ENCODE data around the gene DARS1. TPM values are rescaled to one million over a fixed set of nuclear protein-coding genes. Genes with fewer than 3 reads are reported as not detected.

The DARS1 gene
- total and polyA plus RNA-seq, 2 of the 13 experiments (the other 11 are each of a cell fraction or from before 2014, with no cell fraction given), result 149 to 230 TPM

DNA sequence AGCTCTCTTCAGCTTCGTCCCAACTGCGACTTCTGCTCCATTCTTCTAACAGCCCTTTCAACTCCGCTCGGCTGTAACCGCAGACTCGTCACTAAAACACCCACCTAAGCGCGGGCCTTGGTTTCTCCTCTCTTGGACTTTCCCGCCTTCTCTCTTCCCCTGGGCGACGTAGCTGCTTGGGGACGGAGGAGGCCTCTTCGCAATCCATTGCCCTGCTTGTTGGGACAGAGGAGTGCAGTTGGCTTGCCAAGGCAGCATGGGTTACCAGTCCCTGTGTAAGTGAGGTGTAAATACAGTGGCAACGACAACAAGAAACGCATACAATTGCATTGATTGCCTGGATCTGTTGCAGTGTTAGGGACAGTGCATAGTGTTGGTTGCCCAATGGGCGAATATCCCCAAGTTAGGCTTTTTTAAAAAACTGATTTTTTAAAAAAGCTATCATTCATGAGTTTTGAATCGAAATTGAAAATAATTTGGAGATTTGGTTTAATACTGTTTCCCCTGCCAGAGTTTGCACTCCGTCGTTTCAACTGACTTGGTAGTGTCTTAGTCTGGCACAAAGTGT, 484 bp upstream of the DARS1 start (continued):
- TF ChIP-seq ZFP90 (CRISPR knock-in tag; IDR thresholded peaks at IDR 0.05; ENCODE audit: borderline replicate concordance), result no peak
- TF ChIP-seq, protein P1, sequence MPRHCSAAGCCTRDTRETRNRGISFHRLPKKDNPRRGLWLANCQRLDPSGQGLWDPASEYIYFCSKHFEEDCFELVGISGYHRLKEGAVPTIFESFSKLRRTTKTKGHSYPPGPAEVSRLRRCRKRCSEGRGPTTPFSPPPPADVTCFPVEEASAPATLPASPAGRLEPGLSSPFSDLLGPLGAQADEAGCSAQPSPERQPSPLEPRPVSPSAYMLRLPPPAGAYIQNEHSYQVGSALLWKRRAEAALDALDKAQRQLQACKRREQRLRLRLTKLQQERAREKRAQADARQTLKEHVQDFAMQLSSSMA (CRISPR knock-in tag; IDR thresholded peaks at IDR 0.05), result 0 out of 2 replicates have a peak, but pooled peaks have one; percentile 3
- TF ChIP-seq, protein P2, sequence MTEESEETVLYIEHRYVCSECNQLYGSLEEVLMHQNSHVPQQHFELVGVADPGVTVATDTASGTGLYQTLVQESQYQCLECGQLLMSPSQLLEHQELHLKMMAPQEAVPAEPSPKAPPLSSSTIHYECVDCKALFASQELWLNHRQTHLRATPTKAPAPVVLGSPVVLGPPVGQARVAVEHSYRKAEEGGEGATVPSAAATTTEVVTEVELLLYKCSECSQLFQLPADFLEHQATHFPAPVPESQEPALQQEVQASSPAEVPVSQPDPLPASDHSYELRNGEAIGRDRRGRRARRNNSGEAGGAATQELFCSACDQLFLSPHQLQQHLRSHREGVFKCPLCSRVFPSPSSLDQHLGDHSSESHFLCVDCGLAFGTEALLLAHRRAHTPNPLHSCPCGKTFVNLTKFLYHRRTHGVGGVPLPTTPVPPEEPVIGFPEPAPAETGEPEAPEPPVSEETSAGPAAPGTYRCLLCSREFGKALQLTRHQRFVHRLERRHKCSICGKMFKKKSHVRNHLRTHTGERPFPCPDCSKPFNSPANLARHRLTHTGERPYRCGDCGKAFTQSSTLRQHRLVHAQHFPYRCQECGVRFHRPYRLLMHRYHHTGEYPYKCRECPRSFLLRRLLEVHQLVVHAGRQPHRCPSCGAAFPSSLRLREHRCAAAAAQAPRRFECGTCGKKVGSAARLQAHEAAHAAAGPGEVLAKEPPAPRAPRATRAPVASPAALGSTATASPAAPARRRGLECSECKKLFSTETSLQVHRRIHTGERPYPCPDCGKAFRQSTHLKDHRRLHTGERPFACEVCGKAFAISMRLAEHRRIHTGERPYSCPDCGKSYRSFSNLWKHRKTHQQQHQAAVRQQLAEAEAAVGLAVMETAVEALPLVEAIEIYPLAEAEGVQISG (CRISPR knock-in tag; IDR thresholded peaks at IDR 0.05), result no peak
- TF ChIP-seq ZNF572 (CRISPR knock-in tag; IDR thresholded peaks at IDR 0.05), result 0 out of 2 replicates have a peak, but pooled peaks have one; percentile 61
- TF ChIP-seq GABPB1 (CRISPR knock-in tag; IDR thresholded peaks at IDR 0.05), result no peak
- TF ChIP-seq, protein P3, sequence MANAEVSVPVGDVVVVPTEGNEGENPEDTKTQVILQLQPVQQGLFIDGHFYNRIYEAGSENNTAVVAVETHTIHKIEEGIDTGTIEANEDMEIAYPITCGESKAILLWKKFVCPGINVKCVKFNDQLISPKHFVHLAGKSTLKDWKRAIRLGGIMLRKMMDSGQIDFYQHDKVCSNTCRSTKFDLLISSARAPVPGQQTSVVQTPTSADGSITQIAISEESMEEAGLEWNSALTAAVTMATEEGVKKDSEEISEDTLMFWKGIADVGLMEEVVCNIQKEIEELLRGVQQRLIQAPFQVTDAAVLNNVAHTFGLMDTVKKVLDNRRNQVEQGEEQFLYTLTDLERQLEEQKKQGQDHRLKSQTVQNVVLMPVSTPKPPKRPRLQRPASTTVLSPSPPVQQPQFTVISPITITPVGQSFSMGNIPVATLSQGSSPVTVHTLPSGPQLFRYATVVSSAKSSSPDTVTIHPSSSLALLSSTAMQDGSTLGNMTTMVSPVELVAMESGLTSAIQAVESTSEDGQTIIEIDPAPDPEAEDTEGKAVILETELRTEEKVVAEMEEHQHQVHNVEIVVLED (CRISPR knock-in tag; IDR thresholded peaks at IDR 0.05; ENCODE audit: borderline replicate concordance), result no peak
- TF ChIP-seq ZNF792 (CRISPR knock-in tag; IDR thresholded peaks at IDR 0.05), result no peak
- TF ChIP-seq ZNF598 (CRISPR knock-in tag; IDR thresholded peaks at IDR 0.05; ENCODE audit: borderline replicate concordance), result peak; percentile 33; the same call in 1 of the 2 replicates
- TF ChIP-seq ZNF724P (CRISPR knock-in tag; IDR thresholded peaks at IDR 0.05; ENCODE audit: borderline replicate concordance), result no peak
- no peak for TF ChIP-seq ZNF30 (CRISPR knock-in tag; IDR thresholded peaks at IDR 0.05)
- 0 out of 2 replicates have a peak, but pooled peaks have one; percentile 17 for TF ChIP-seq TRIM24 (CRISPR knock-in tag; IDR thresholded peaks at IDR 0.05)
- 0 out of 2 replicates have a peak, but pooled peaks have one; percentile 28 for TF ChIP-seq HOXA9 (CRISPR knock-in tag; IDR thresholded peaks at IDR 0.05; ENCODE audit: borderline replicate concordance)
- TF ChIP-seq, protein P4, sequence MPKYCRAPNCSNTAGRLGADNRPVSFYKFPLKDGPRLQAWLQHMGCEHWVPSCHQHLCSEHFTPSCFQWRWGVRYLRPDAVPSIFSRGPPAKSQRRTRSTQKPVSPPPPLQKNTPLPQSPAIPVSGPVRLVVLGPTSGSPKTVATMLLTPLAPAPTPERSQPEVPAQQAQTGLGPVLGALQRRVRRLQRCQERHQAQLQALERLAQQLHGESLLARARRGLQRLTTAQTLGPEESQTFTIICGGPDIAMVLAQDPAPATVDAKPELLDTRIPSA (CRISPR knock-in tag; IDR thresholded peaks at IDR 0.05; ENCODE audit: borderline replicate concordance), result no peak
- TF ChIP-seq ZNF558 (CRISPR knock-in tag; IDR thresholded peaks at IDR 0.05; ENCODE audit: borderline replicate concordance), result no peak
- TF ChIP-seq, protein P5, sequence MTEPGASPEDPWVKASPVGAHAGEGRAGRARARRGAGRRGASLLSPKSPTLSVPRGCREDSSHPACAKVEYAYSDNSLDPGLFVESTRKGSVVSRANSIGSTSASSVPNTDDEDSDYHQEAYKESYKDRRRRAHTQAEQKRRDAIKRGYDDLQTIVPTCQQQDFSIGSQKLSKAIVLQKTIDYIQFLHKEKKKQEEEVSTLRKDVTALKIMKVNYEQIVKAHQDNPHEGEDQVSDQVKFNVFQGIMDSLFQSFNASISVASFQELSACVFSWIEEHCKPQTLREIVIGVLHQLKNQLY (CRISPR knock-in tag; IDR thresholded peaks at IDR 0.05), result no peak
- no peak for TF ChIP-seq DNMT1 (CRISPR knock-in tag; IDR thresholded peaks at IDR 0.05)
- no peak for TF ChIP-seq HOXA5 (CRISPR knock-in tag; IDR thresholded peaks at IDR 0.05)
- no peak for TF ChIP-seq ZMYM3 (CRISPR knock-in tag; IDR thresholded peaks at IDR 0.05)
- no peak for TF ChIP-seq ZNF207 (IDR thresholded peaks at IDR 0.05; ENCODE audit: borderline replicate concordance)
- TF ChIP-seq ZNF337 (CRISPR knock-in tag; IDR thresholded peaks at IDR 0.05; ENCODE audit: borderline replicate concordance, low read depth), result 0 out of 2 replicates have a peak, but pooled peaks have one; percentile 27
- 0 out of 2 replicates have a peak, but pooled peaks have one; percentile 13 for TF ChIP-seq ZNF468 (CRISPR knock-in tag; IDR thresholded peaks at IDR 0.05)
- TF ChIP-seq NR3C1 (CRISPR knock-in tag; IDR thresholded peaks at IDR 0.05), result no peak
- no peak for TF ChIP-seq KAT8 (CRISPR knock-in tag; IDR thresholded peaks at IDR 0.05)
